Raji (cell line): ENCODE measurements around the gene KRT36.
A peak's percentile ranks its signal among the peaks of the same experiment; 100 is the strongest.

Experiments
- POLR2A ChIP-seq: IDR thresholded peaks from 2 replicates; pipeline ENCODE4 v1.6.1; 2011; ENCODE audit warnings: low read depth, low read length, control low read depth; ENCODE audit not compliant: insufficient read depth

The KRT36 gene

GRCh38 chr17:41511716-41512115, 22.0 kb upstream of the KRT36 start:
- no peak for TF ChIP-seq POLR2A

- no peak for TF ChIP-seq POLR2A
These were observed 21.4 kb upstream of the KRT36 start for GRCh38 chr17:41511116-41511515.

GRCh38 chr17:41510251-41511065, 20.7 kb upstream of the KRT36 start:
- TF ChIP-seq POLR2A, result no peak

- TF ChIP-seq POLR2A, result no peak
These were observed 17.7 kb upstream of the KRT36 start for GRCh38 chr17:41507315-41507880.

- no peak for TF ChIP-seq POLR2A
These were observed 16.4 kb upstream of the KRT36 start for GRCh38 chr17:41505809-41506767.

- no peak for TF ChIP-seq POLR2A
These were observed 15.5 kb upstream of the KRT36 start, which contains the start of gene KRT13 for GRCh38 chr17:41505007-41505808. Gene KRT13, minus strand, starts transcription at chr17:41505612. Its CDS starts 62 bp downstream, at chr17:41505550.

GRCh38 chr17:41504246-41504977, 14.7 kb upstream of the KRT36 start:
- no peak for TF ChIP-seq POLR2A

- no peak for TF ChIP-seq POLR2A
These were observed 13.5 kb upstream of the KRT36 start for GRCh38 chr17:41503202-41503601.

GRCh38 chr17:41500131-41500911, 10.6 kb upstream of the KRT36 start:
- TF ChIP-seq POLR2A, result no peak

GRCh38 chr17:41499714-41500113, 10.0 kb upstream of the KRT36 start:
- no peak for TF ChIP-seq POLR2A

- TF ChIP-seq POLR2A, result no peak
These were observed 8.6 kb upstream of the KRT36 start for GRCh38 chr17:41498276-41498675.

- peak; percentile 53 for TF ChIP-seq POLR2A
These were observed 7.2 kb upstream of the KRT36 start for GRCh38 chr17:41496803-41497484.

GRCh38 chr17:41494524-41494923, 4.8 kb upstream of the KRT36 start:
- TF ChIP-seq POLR2A, result no peak
